Fibroblast of the aortic adventitia (primary cell): ENCODE results near the gene MYRF. TPM values are rescaled to one million over a fixed set of nuclear protein-coding genes. Genes with fewer than 3 reads are reported as not detected.

Experiments used
- DNase-seq: peaks from one replicate; pipeline ENCODE4 v3.0.0-alpha.2; 2010; ENCODE audit warnings: low read depth
- H3K4me3 ChIP-seq: 2 replicates; pipeline ENCODE4 v1.5.1; 2011; ENCODE audit warnings: low read depth, mild to moderate bottlenecking, control low read depth, low read length, moderate library complexity
- CTCF ChIP-seq: IDR thresholded peaks from 2 replicates; pipeline ENCODE4 v1.5.1; 2011; ENCODE audit warnings: mild to moderate bottlenecking, low read length, control low read depth, inconsistent platforms; ENCODE audit not compliant: insufficient read depth
- total RNA-seq: library from RNA; depleted of rRNA; stranded (reverse); fragments of >200 nt; gene quantifications from 2 replicates; pipeline ENCODE4 v1.2.3, GENCODE V29; 2012; ENCODE audit warnings: low replicate concordance

Gene MYRF
- total RNA-seq, 1 donor = 0.18 TPM

GRCh38 chr11:61756147-61756451 lies 3.7 kb downstream of the MYRF start:
- H3K4me3 ChIP-seq = no peak overlapping the region
- no peak for TF ChIP-seq CTCF
- no peak for DNase-seq

- no peak for DNase-seq
- no peak overlapping the region for H3K4me3 ChIP-seq
- TF ChIP-seq CTCF = no peak
Observed at GRCh38 chr11:61756452-61757212, 4.2 kb downstream of the MYRF start.

- H3K4me3 ChIP-seq = no peak overlapping the region
- no peak for DNase-seq
- TF ChIP-seq CTCF = no peak
Observed at GRCh38 chr11:61757213-61757862, 4.9 kb downstream of the MYRF start.

- no peak for DNase-seq
- H3K4me3 ChIP-seq = no peak overlapping the region
- TF ChIP-seq CTCF = no peak
Observed at GRCh38 chr11:61760946-61761345, 8.5 kb downstream of the MYRF start.

GRCh38 chr11:61761440-61762222 lies 9.2 kb downstream of the MYRF start:
- no peak for TF ChIP-seq CTCF
- no peak overlapping the region for H3K4me3 ChIP-seq
- no peak for DNase-seq

- no peak overlapping the region for H3K4me3 ChIP-seq
- DNase-seq = no peak
- TF ChIP-seq CTCF = no peak
Observed at GRCh38 chr11:61762223-61762615, 9.8 kb downstream of the MYRF start.
